SJCRH30 (cell line): ENCODE data around the gene IFNL4. TPM values are rescaled to one million over a fixed set of nuclear protein-coding genes. Genes with fewer than 3 reads are reported as not detected.
A peak's percentile ranks its signal among the peaks of the same experiment; 100 is the strongest.
"Not testable (repeated sequence)": the region's sequence is repeated elsewhere in the genome, so short reads cannot be mapped to it uniquely, and the experiment has no call there.

Experiments
- DNase-seq, 2 experiments: peaks; one replicate each; pipeline ENCODE4 v3.0.0-alpha.2; 2015 to 2020
- H3K27ac ChIP-seq: fragments of 250-450 bp; sonication (Bioruptor Pico); 2 replicates; pipeline ENCODE4 v1.5.1; 2020; ENCODE audit warnings: mild to moderate bottlenecking, moderate library complexity
- H3K27me3 ChIP-seq: fragments of 250-450 bp; sonication (Bioruptor Pico); 2 replicates; pipeline ENCODE4 v1.5.1; 2020; ENCODE audit warnings: mild to moderate bottlenecking, moderate library complexity
- H3K36me3 ChIP-seq: fragments of 250-450 bp; sonication (Bioruptor Pico); 2 replicates; pipeline ENCODE4 v1.5.1; 2020; ENCODE audit warnings: mild to moderate bottlenecking, moderate library complexity
- H3K4me1 ChIP-seq: fragments of 250-450 bp; sonication (Bioruptor Pico); 2 replicates; pipeline ENCODE4 v1.5.1; 2020; ENCODE audit warnings: mild to moderate bottlenecking, moderate library complexity
- H3K4me3 ChIP-seq: fragments of 250-450 bp; sonication (Bioruptor Pico); 2 replicates; pipeline ENCODE4 v1.5.1; 2020; ENCODE audit warnings: mild to moderate bottlenecking, moderate library complexity
- H3K9me3 ChIP-seq: fragments of 250-450 bp; sonication (Bioruptor Pico); replicated peaks from 2 replicates; pipeline ENCODE4 v1.5.1; 2020; ENCODE audit warnings: mild to moderate bottlenecking, moderate library complexity
- total RNA-seq: library from RNA; depleted of rRNA; stranded (reverse); fragments of >200 nt; shearing (Covaris generic); gene quantifications from 2 replicates; pipeline ENCODE4 v1.2.3, GENCODE V29; 2014; rRNA removed

Gene IFNL4
- total RNA-seq, result not detected in 2 replicates

DNA sequence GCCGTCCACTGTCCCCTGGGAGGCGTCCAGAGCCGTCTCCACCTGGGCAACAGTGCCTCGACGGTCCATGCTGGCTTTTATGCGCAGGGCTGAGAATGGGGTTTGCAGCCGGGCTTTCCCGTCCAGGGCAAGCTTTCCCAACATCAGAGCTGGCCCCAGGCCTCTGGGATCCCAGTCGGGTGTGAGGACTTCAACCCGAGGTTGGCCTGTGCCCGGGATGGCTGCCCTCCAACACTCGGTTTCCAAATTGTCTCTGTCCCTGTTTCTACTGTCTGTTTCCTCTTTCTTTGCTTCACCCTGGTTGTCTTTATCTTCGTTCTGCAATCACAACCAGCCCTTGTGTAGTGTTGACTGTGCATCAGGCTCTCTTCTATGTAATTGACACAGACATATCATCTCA is at the start of gene IFNL4:
Gene IFNL4, minus strand, starts transcription at position 51 of the 400 bp plus-strand sequence.
- Histone ChIP-seq H3K27ac (no peak within 1 kb of the TSS), H3K4me1 (no peaks in the 10 kb centered on the region), H3K9me3 (no peaks in the 10 kb centered on the region; the same call in 1 of the 2 replicates), H3K36me3 (no peaks in the 10 kb centered on the region), H3K4me3 (no peak within 1 kb of the TSS), H3K27me3 (no peaks in the 10 kb centered on the region; the same call in 1 of the 2 replicates)
- no peak for DNase-seq

- no peaks in the 10 kb centered on the region for H3K4me1 ChIP-seq
- H3K9me3 ChIP-seq, result no peaks in the 10 kb centered on the region
- DNase-seq, result no peak
Observed at GRCh38 chr19:39297931-39298634, 49.4 kb upstream of the IFNL4 start.

DNA sequence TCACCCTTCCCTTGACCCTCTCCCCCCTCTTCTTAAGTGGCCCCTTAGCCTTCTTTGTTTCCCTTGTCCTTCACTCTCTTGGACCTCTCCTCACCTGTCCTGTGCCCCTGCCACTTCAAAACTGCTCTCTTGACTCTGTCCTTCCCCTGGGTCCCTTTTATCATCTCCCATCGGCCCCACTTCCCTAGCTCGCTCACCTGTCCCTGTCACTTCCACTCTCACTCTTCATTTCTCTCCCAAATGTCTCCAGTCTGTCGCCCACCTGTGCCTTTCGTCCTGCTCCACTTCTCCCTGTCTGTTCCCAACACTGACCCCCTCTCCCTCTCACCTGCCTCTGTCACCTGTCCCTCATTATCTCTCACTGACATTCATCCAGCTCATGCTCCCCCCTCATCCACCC is 48.2 kb upstream of the IFNL4 start:
- Histone ChIP-seq H3K4me3 (no peak overlapping the region), H3K4me1 (no peaks in the 10 kb centered on the region), H3K27me3 (peaks cover 15% of the 10 kb centered on the region; the same call in 1 of the 2 replicates), H3K9me3 (no peaks in the 10 kb centered on the region), H3K36me3 (no peaks in the 10 kb centered on the region), H3K27ac (no peak overlapping the region)
- peak in 1 of 2 experiments; percentile 40 for DNase-seq

More at GRCh38 chr19:39297931-39298634, 49.4 kb upstream of the IFNL4 start:
- peaks cover 22% of the 10 kb centered on the region for H3K27me3 ChIP-seq
- H3K36me3 ChIP-seq, result no peaks in the 10 kb centered on the region
- no peak overlapping the region for H3K4me3 ChIP-seq
- H3K27ac ChIP-seq, result no peak overlapping the region

DNA sequence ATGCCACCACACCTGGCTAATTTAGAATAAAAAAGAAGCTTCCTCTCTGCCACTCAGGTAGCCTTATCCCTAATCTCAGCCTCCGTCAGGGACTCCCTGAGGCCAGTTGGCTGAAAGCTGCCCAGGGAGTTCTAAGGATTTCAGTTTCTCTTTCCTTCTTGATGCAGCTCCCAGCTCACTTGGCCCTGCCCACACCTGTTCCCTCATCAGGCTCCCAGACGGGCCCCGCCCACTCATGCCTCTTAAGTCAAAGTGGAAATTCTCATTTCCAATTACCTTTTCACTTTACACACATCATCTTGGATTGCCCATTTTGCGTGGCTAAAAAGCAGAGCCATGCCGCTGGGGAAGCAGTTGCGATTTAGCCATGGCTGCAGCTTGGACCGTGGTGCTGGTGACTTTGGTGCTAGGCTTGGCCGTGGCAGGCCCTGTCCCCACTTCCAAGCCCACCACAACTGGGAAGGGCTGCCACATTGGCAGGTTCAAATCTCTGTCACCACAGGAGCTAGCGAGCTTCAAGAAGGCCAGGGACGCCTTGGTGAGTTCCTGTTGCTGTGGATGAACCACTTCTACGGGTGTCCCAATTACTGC is 47.5 kb upstream of the IFNL4 start, which contains the start of gene IFNL1:
Gene IFNL1, plus strand, starts transcription at position 353 of the 591 bp plus-strand sequence. Its CDS starts 15 bp downstream, at position 368.
- Histone ChIP-seq H3K4me3 (no peak within 1 kb of the TSS), H3K27me3 (peaks cover 10% of the 10 kb centered on the region; the same call in 1 of the 2 replicates), H3K27ac (no peak within 1 kb of the TSS), H3K4me1 (no peaks in the 10 kb centered on the region), H3K9me3 (no peaks in the 10 kb centered on the region), H3K36me3 (no peaks in the 10 kb centered on the region)
- no peak for DNase-seq

- DNase-seq, result no peak
- Histone ChIP-seq H3K27me3 (peaks cover 4% of the 10 kb centered on the region; the same call in 1 of the 2 replicates), H3K36me3 (no peaks in the 10 kb centered on the region), H3K9me3 (no peaks in the 10 kb centered on the region), H3K4me1 (no peaks in the 10 kb centered on the region), H3K27ac (no peak overlapping the region), H3K4me3 (no peak overlapping the region)
Observed at GRCh38 chr19:39293394-39293793, 44.7 kb upstream of the IFNL4 start.

DNA sequence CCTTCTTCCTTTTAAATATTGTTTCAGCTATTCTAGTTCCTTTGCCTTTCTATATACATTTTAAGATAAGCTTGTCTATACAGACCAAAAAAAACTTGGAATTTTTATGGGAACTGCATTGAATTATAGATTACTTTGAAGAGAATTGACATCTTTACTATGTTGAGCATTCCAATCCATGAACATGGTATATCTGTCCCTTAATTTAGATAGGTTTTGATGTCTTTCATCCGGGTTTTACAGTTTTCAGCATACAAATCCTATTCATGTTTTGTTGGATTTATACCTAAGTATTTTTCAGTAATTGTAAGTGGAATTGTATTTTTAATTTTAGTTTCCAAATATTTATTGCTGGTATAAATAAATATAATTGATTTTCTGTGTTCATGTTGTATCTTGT is 35.4 kb upstream of the IFNL4 start:
- H3K27ac ChIP-seq, result no peak overlapping the region
- H3K4me1 ChIP-seq, result no peaks in the 10 kb centered on the region
- no peak for DNase-seq
- H3K9me3 ChIP-seq, result peaks cover 6% of the 10 kb centered on the region
- no peak overlapping the region for H3K4me3 ChIP-seq
- H3K36me3 ChIP-seq, result no peaks in the 10 kb centered on the region; the same call in 1 of the 2 replicates
- H3K27me3 ChIP-seq, result no peaks in the 10 kb centered on the region

DNA sequence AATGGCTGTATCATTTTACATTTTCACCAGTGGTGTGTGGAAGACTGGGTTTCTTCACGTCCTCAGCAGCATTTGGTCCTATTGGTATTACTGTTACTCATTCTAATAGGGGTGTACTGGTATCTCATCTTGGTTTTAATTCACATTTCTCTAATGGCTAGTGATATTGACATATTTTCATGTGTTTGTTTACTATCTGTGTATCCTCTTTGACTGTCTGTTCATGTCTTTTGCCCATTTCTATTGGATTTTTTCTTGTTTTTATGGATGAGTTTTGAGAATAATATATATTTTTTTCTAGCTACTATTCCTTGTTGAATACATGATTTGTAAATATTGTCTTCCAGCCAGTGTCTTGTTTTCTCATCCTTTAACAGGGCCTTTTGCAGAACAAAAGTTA is 33.4 kb upstream of the IFNL4 start:
- H3K36me3 ChIP-seq, result no peaks in the 10 kb centered on the region; the same call in 1 of the 2 replicates
- DNase-seq, result no peak
- peaks cover 4% of the 10 kb centered on the region; the same call in 1 of the 2 replicates for H3K27me3 ChIP-seq
- no peak overlapping the region for H3K27ac ChIP-seq
- peaks cover 6% of the 10 kb centered on the region for H3K9me3 ChIP-seq
- H3K4me1 ChIP-seq, result no peaks in the 10 kb centered on the region
- H3K4me3 ChIP-seq, result no peak overlapping the region

DNA sequence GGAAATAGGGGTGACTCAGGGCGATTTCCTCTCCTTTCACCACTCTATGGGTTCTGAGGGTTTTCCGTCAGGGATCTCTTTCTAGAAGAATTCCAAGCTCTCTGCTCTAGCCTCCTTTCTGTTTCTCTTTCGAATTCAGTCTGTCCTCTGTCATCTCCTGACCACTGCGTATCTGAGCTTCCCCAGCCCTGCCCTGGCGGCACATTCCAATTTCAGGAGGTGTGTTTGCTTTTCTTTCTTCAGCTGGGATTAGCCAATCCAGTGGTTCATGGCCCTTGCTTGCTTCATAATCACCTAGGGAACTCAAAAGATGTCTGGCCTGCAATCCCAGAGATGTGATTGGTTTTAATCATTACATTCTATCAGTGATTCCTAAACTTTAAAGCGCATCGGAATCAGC is 28.9 kb upstream of the IFNL4 start:
- no peaks in the 10 kb centered on the region for H3K9me3 ChIP-seq
- no peak overlapping the region for H3K27ac ChIP-seq
- no peak for DNase-seq
- H3K36me3 ChIP-seq, result no peaks in the 10 kb centered on the region
- H3K4me1 ChIP-seq, result no peaks in the 10 kb centered on the region
- peaks cover 29% of the 10 kb centered on the region for H3K27me3 ChIP-seq
- H3K4me3 ChIP-seq, result no peak overlapping the region

GRCh38 chr19:39276740-39277139 is 28.1 kb upstream of the IFNL4 start:
- Histone ChIP-seq H3K27me3 (peaks cover 29% of the 10 kb centered on the region), H3K36me3 (no peaks in the 10 kb centered on the region), H3K4me3 (no peak overlapping the region), H3K9me3 (no peaks in the 10 kb centered on the region), H3K27ac (no peak overlapping the region), H3K4me1 (no peaks in the 10 kb centered on the region)
- no peak for DNase-seq

GRCh38 chr19:39275578-39275977 is 26.9 kb upstream of the IFNL4 start:
- H3K27ac ChIP-seq, result no peak overlapping the region
- H3K4me1 ChIP-seq, result no peaks in the 10 kb centered on the region
- DNase-seq, result no peak
- H3K4me3 ChIP-seq, result no peak overlapping the region
- peaks cover 30% of the 10 kb centered on the region for H3K27me3 ChIP-seq
- no peaks in the 10 kb centered on the region for H3K36me3 ChIP-seq
- H3K9me3 ChIP-seq, result no peaks in the 10 kb centered on the region

DNA sequence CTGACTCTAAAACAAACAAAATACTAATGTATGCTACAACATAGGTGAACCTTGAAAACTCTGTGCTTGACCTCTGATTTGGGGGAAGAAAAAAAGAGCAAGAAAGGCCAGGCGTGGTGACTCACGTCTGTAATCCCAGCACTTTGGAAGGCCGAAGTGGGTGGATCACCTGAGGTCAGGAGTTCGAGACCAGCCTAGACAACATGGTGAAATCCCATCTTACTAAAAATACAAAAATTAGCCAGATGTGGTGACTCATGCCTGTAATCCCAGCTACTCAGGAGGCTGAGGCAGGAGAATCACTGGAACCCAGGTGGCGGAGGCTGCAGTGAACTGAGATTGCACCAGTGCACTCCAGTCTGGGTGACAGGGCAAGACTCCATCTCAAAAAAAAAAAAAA is 25.2 kb upstream of the IFNL4 start:
- H3K4me3 ChIP-seq, H3K4me1 ChIP-seq, H3K27ac ChIP-seq, DNase-seq, H3K9me3 ChIP-seq, H3K36me3 ChIP-seq: not testable (repeated sequence)
- peaks cover 34% of the 10 kb centered on the region for H3K27me3 ChIP-seq

- Histone ChIP-seq H3K27me3 (peaks cover 19% of the 10 kb centered on the region), H3K9me3 (no peaks in the 10 kb centered on the region), H3K4me3 (no peak overlapping the region), H3K4me1 (no peaks in the 10 kb centered on the region), H3K36me3 (no peaks in the 10 kb centered on the region), H3K27ac (no peak overlapping the region)
- no peak for DNase-seq
Observed at GRCh38 chr19:39270036-39270871, 21.6 kb upstream of the IFNL4 start.

GRCh38 chr19:39269369-39269768 is 20.7 kb upstream of the IFNL4 start:
- H3K27ac ChIP-seq, H3K4me1 ChIP-seq: not testable (repeated sequence)
- H3K27me3 ChIP-seq, result peaks cover 13% of the 10 kb centered on the region

GRCh38 chr19:39268531-39269223 is 20.0 kb upstream of the IFNL4 start:
- DNase-seq, H3K4me1 ChIP-seq, H3K27ac ChIP-seq, H3K4me3 ChIP-seq, H3K36me3 ChIP-seq, H3K9me3 ChIP-seq: not testable (repeated sequence)
- H3K27me3 ChIP-seq, result peaks cover 11% of the 10 kb centered on the region; the same call in 1 of the 2 replicates

More at GRCh38 chr19:39269369-39269768, 20.7 kb upstream of the IFNL4 start:
- not testable (repeated sequence) for H3K4me3 ChIP-seq, DNase-seq, H3K36me3 ChIP-seq, H3K9me3 ChIP-seq
